ENCODE data around the gene HS2ST1. TPM values are rescaled to one million over a fixed set of nuclear protein-coding genes. Genes with fewer than 3 reads are reported as not detected.
"Not testable (repeated sequence)": the region's sequence is repeated elsewhere in the genome, so short reads cannot be mapped to it uniquely, and the experiment has no call there.

HS2ST1 gene
- total RNA-seq, 6 experiments from 2014 or later: 23.8 to 26.8 (median 24.8) TPM

DNA sequence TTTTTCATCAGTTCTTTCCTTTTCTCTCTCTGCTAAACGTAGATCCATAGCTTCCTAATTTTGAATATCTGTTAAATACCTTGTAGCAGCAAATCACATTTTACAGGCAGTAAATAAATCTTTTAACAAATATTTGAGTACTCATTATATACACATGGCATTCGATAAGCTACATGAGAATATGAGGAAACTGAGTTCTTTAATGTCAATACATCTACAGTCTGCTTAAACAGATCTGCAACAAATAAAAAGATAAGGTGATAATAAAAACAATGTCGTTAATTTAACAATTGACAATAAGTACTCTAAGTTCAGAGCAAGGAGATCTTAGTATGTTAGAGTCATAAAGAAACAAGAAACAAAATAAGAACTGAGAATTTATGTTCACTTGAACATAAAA lies 43.4 kb upstream of the HS2ST1 start:
- Mint-ChIP-seq H3K27ac (no peak overlapping the region), H3K9me3 (no peaks in the 10 kb centered on the region), H3K27me3 (ENCODE audit: insufficient read depth) (peaks cover 2% of the 10 kb centered on the region; the same call in 1 of the 2 replicates), H3K4me1 (ENCODE audit: low read depth) (peaks cover 43% of the 10 kb centered on the region), H3K4me3 (no peak overlapping the region), H3K36me3 (ENCODE audit: low read depth) (no peaks in the 10 kb centered on the region; the same call in none of the 2 replicates)
- no peak for DNase-seq
- TF ChIP-seq CTCF (IDR thresholded peaks at IDR 0.05): no peak

DNA sequence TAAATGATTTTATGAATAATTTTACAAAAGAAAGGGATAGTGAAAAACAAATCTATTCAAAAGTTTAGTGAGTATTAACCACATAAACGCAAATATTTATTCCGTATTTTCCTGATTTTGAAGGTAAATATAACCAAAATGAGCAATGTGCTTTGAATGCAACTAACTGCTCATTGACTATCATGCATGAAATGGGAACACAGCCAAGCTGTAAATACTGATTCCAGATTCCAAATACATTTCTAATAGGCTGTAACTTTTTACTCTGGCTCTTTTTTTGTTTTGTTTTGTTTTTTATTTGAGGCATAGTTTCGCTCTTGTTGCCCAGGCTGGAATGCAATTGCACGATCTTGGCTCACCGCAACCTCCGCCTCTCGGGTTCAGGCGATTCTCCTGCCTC lies 42.3 kb upstream of the HS2ST1 start:
- peaks cover 2% of the 10 kb centered on the region; the same call in 1 of the 2 replicates for H3K27me3 Mint-ChIP-seq (ENCODE audit: insufficient read depth)
- peak overlapping the region; percentile 57 for H3K27ac Mint-ChIP-seq
- no peak for TF ChIP-seq CTCF (IDR thresholded peaks at IDR 0.05)
- peaks cover 33% of the 10 kb centered on the region for H3K4me1 Mint-ChIP-seq (ENCODE audit: low read depth)
- peak; percentile 82 for DNase-seq
- peak overlapping the region; percentile 22; the same call in 1 of the 2 replicates for H3K4me3 Mint-ChIP-seq
- no peaks in the 10 kb centered on the region for H3K9me3 Mint-ChIP-seq
- H3K36me3 Mint-ChIP-seq (ENCODE audit: low read depth): peaks cover 5% of the 10 kb centered on the region

DNA sequence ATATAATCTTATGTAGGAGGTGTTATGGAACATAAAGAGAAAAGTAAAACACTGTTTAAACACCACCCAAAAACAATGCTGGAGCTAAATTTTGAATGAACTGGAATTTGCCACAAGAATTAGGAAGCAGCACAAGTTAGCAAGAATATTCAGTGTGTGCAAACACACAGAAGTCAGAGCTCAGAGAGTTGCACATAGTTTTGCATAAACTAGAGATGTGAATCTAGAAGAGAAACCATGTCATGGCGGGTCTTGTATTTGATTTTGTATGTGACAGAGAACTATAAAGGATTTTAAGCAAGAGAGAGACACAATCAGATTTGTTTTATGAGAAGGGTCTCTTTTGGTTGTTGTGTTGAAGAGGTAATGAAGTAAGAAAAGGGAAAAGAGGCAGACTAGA lies 38.7 kb upstream of the HS2ST1 start:
- TF ChIP-seq CTCF (IDR thresholded peaks at IDR 0.05): no peak
- Mint-ChIP-seq H3K27ac (no peak overlapping the region), H3K4me1 (ENCODE audit: low read depth) (peaks cover 16% of the 10 kb centered on the region), H3K27me3 (ENCODE audit: insufficient read depth) (no peaks in the 10 kb centered on the region), H3K9me3 (no peaks in the 10 kb centered on the region), H3K36me3 (ENCODE audit: low read depth) (peaks cover 5% of the 10 kb centered on the region), H3K4me3 (no peak overlapping the region)
- no peak for DNase-seq

DNA sequence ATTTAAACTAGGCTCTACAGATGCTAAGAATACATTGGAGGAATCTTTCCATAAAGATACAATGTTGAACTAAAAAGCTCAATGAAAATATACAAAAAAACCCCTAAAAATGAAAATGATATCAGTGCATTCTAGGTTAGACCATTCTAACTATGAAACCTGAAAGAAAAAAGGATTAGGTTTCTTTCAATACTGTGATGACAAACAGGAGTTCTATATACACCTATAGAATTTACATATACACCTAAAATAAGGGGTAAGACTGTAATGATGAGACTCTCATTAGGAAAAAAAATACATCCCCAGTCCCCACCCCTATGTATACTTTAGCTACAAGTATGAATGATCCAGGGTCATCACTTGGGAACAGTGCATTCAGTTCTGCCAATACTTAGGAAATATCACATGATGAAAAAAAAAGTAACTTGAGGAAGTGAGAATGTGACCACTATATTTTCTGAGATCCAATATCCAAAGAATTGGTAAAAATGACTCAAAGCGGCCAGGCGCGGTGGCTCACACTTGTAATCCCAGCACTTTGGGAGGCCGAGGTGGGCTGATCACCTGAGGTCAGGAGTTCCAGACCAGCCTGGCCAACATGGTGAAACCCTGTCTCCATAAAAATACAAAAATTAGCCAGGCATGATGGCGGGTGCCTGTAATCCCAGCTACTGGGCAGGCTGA lies 26.8 kb upstream of the HS2ST1 start:
- Mint-ChIP-seq H3K9me3 (no peaks in the 10 kb centered on the region), H3K27me3 (ENCODE audit: insufficient read depth) (no peaks in the 10 kb centered on the region), H3K4me3 (no peak overlapping the region), H3K36me3 (ENCODE audit: low read depth) (peaks cover 7% of the 10 kb centered on the region), H3K27ac (no peak overlapping the region), H3K4me1 (ENCODE audit: low read depth) (no peaks in the 10 kb centered on the region)
- DNase-seq: no peak
- no peak for TF ChIP-seq CTCF (IDR thresholded peaks at IDR 0.05)

DNA sequence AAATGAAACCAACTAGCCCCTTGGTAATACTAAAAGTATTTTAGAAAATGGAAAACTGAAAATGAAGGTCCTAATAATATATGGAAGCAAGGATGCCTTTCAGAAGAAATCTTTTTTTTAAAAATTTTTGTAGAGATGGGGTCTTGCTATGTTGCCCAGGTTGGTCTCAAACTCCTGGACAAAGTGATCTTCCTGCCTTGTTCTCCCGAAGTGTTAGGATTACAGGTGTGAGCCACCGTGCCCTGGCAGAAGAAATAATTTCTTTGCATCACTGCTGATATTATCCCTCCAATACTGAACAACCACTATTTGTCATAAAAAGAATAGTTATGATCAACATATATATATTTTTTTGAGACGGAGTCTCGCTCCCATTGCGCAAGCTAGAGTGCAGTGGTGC lies 26.1 kb upstream of the HS2ST1 start:
- H3K36me3 Mint-ChIP-seq (ENCODE audit: low read depth): peaks cover 7% of the 10 kb centered on the region
- no peak overlapping the region for H3K4me3 Mint-ChIP-seq
- no peak for TF ChIP-seq CTCF (IDR thresholded peaks at IDR 0.05)
- H3K27me3 Mint-ChIP-seq (ENCODE audit: insufficient read depth): no peaks in the 10 kb centered on the region
- no peak overlapping the region for H3K27ac Mint-ChIP-seq
- no peak for DNase-seq
- no peaks in the 10 kb centered on the region for H3K9me3 Mint-ChIP-seq
- H3K4me1 Mint-ChIP-seq (ENCODE audit: low read depth): no peaks in the 10 kb centered on the region

GRCh38 chr1:86899401-86899800 lies 15.0 kb upstream of the HS2ST1 start:
- not testable (repeated sequence) for H3K27ac Mint-ChIP-seq; H3K27me3 Mint-ChIP-seq (ENCODE audit: insufficient read depth); H3K9me3 Mint-ChIP-seq; DNase-seq; H3K4me1 Mint-ChIP-seq (ENCODE audit: low read depth); H3K4me3 Mint-ChIP-seq
- peaks cover 29% of the 10 kb centered on the region; the same call in 1 of the 2 replicates for H3K36me3 Mint-ChIP-seq (ENCODE audit: low read depth)

All from HFFc6 (cell line).